Activated CD8-positive, alpha-beta memory T cell treated with anti-CD3 and anti-CD28 coated beads, Interleukin-2, amount 10 ng/mL, durations not matched to agents 7 days and 5 days (primary cell): ENCODE data around the gene CAMK2G. TPM values are rescaled to one million over a fixed set of nuclear protein-coding genes. Genes with fewer than 3 reads are reported as not detected.

Experiments
- ATAC-seq: fragments of 150-1000 bp; cut with Tn5 transposase; one replicate; pipeline ENCODE4 v1.10.0; 2021; ENCODE audit warnings: moderate library complexity
- CTCF ChIA-PET: fragments of 350-600 bp; sonication (Branson Sonifier 250); formaldehyde crosslinking; loops from one replicate; lab custom pipeline; 2021; ENCODE audit warnings: antibody characterized with exemption; lab: Charles Lee
- DNase-seq: peaks from one replicate; pipeline ENCODE4 v3.0.0-alpha.2; 2020
- H3K27ac Mint-ChIP-seq: one replicate; pipeline ENCODE4 v1.8.0; 2021; ENCODE audit warnings: mild to moderate bottlenecking, mixed read lengths
- H3K27me3 Mint-ChIP-seq: one replicate; pipeline ENCODE4 v1.8.0; 2021; ENCODE audit warnings: mixed read lengths
- H3K36me3 Mint-ChIP-seq: one replicate; pipeline ENCODE4 v1.8.0; 2021; ENCODE audit warnings: mild to moderate bottlenecking, mixed read lengths
- H3K4me1 Mint-ChIP-seq: one replicate; pipeline ENCODE4 v1.8.0; 2021; ENCODE audit warnings: mixed read lengths
- H3K4me3 Mint-ChIP-seq: one replicate; pipeline ENCODE4 v1.8.0; 2021; ENCODE audit warnings: mild to moderate bottlenecking, moderate library complexity, mixed read lengths
- H3K9me3 Mint-ChIP-seq: one replicate; pipeline ENCODE4 v1.8.0; 2022; ENCODE audit warnings: low read depth, mixed read lengths
- total RNA-seq, 2 experiments: library from RNA; stranded (reverse); gene quantifications; one replicate each; pipeline ENCODE4 v1.2.3, GENCODE V29; 2021

The CAMK2G gene
- total RNA-seq, 2 experiments from 2014 or later: 30.8 to 49.2 TPM

DNA sequence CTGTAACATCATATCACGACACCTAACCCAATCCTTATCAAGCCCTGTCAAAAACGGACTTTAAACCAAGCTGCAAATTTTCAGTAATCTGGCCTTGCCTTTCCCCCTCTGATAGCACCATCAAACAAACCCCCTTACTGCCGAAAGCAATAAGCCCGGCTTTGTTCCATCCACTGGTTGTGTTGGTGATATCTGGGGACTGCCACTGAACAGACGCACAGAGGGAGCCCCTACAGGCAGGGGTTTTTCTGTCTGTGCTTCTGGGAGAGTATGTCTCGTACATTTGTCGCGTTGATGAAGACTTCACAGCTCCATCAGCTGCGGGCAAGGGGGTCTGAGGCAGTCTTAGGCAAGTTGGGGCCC is 36.0 kb upstream of the CAMK2G start:
- Mint-ChIP-seq H3K4me1 (peaks cover 38% of the 10 kb centered on the region), H3K27me3 (peaks cover 32% of the 10 kb centered on the region), H3K27ac (peak overlapping the region; percentile 57), H3K9me3 (no peaks in the 10 kb centered on the region), H3K36me3 (peaks cover 7% of the 10 kb centered on the region), H3K4me3 (peak overlapping the region; percentile 71)
- peak; percentile 49 for DNase-seq
- peak; percentile 21 for ATAC-seq
- CTCF ChIA-PET: interaction anchor here (0.8 to 4.7 kb wide), 8 partner anchors 8 to 165 kb away, joined by 3 to 28 read pairs (median 4); no protein-coding TSS in a partner anchor

DNA sequence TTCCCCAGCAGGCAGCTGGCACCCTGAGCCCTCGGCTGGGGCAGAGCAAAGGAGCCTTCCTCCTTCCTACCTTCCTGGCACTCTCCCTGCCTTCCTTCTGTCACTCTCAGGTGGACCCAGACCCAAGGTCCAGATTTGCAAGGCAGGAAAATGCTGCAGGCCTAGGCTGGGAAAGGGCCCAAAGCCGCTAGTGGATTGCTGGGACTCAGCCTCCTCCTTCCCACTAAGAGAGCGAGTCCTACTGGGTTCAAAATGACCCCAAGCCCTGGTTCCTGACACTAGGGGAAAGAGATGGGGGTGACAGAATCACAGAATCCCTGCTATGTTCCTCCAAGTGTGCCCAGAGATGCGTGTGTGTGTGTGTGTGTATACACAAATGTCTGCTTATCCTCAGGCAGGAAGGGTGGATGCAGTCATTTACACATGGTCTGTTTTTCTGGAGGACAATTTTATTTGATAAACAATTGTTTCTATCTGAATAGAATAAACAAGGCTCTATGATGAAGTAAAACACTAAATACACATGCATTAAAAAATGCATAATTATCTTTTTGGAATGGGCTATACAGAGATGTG is 35.3 kb upstream of the CAMK2G start:
- H3K36me3 Mint-ChIP-seq: peaks cover 2% of the 10 kb centered on the region

DNA sequence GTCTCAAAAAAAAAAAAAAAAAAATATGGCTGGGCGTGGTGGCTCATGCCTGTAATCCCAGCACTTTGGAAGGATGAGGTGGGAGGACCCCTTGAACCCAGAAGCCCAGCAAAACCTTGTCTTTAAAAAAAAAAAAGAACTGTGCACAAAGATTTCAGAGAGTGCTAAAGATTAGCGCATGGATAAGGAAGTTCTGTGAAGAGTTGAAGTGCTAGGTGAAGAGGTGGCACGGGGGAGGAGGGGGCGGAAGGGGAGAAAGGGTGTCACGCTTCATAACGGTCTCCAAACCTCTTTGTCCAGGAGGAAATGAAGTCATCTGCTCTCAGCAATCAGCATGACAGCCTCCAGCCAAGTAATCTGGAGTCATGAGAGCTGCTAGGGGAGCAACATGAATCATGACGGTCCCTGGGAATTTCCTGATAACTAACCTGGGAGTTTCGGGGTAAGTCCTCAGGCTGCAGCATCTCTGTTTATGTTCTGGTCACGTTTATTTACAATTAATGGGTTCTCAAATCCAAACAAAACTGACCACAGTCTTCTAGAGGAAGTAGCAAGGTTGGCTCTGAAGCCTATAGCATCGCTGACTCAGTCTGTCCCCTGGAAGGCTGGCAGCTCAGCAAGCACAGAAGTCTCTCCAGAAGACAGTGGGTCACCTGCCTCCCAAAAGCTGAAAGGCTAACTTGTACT is 34.6 kb upstream of the CAMK2G start:
- CTCF ChIA-PET: interaction anchor here (0.6 to 4.7 kb wide), 6 partner anchors 10 to 1508 kb away, joined by 3 to 28 read pairs (median 6); no protein-coding TSS in a partner anchor
- Mint-ChIP-seq H3K9me3 (no peaks in the 10 kb centered on the region), H3K4me1 (peaks cover 38% of the 10 kb centered on the region), H3K27ac (peak overlapping the region; percentile 78), H3K36me3 (peaks cover 2% of the 10 kb centered on the region), H3K27me3 (peaks cover 28% of the 10 kb centered on the region), H3K4me3 (peak overlapping the region; percentile 71)
- DNase-seq (peak; percentile 80), ATAC-seq (peak; percentile 59)

More for the DNA sequence above, 35.3 kb upstream of the CAMK2G start:
- DNase-seq (no peak), ATAC-seq (no peak)
- Mint-ChIP-seq H3K27ac (peak overlapping the region; percentile 78), H3K4me3 (peak overlapping the region; percentile 71), H3K9me3 (no peaks in the 10 kb centered on the region), H3K27me3 (peaks cover 29% of the 10 kb centered on the region), H3K4me1 (peaks cover 38% of the 10 kb centered on the region)
- CTCF ChIA-PET: interaction anchor here (0.6 to 4.7 kb wide), 8 partner anchors 9 to 1508 kb away, joined by 3 to 28 read pairs (median 5); no protein-coding TSS in a partner anchor

DNA sequence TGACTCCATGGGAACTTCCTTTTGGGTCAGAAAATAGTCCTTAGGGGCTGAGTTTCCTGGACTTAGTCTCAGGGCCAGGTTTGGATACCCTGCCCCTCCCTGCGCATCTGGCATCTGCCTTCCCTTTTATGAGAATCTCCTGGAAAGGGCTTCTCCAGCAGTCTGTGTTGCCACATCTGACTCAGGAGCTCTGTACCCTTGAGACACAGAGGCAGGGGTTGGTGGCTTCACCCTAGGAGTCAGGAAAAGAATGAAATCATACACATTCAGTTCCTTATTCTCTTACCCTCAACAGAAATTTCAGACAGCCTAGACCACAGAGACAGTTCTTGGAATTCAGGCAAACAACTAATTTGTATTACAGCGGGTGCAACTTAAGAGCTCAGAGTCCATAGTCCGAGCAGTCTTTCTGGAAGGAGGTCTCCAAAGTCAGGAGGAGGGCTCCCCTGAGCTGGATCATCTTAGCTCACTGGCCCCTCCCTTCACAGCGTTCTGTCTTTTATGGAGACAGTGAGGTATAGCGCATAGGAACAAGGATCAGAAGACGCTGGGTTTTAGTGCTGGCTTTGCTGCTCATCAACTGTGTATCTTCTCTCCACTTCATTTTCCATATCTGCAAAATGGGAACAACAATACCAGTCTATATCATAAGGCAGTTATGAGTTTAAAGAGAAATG is 33.6 kb upstream of the CAMK2G start:
- Mint-ChIP-seq H3K4me3 (no peak overlapping the region), H3K4me1 (peaks cover 38% of the 10 kb centered on the region), H3K27me3 (peaks cover 26% of the 10 kb centered on the region), H3K27ac (peak overlapping the region; percentile 39), H3K36me3 (peaks cover 2% of the 10 kb centered on the region), H3K9me3 (no peaks in the 10 kb centered on the region)
- CTCF ChIA-PET: interaction anchor here (1.1 to 4.7 kb wide), 4 partner anchors 20 to 33 kb away, joined by 3 to 28 read pairs (median 8); no protein-coding TSS in a partner anchor
- DNase-seq (no peak), ATAC-seq (no peak)

DNA sequence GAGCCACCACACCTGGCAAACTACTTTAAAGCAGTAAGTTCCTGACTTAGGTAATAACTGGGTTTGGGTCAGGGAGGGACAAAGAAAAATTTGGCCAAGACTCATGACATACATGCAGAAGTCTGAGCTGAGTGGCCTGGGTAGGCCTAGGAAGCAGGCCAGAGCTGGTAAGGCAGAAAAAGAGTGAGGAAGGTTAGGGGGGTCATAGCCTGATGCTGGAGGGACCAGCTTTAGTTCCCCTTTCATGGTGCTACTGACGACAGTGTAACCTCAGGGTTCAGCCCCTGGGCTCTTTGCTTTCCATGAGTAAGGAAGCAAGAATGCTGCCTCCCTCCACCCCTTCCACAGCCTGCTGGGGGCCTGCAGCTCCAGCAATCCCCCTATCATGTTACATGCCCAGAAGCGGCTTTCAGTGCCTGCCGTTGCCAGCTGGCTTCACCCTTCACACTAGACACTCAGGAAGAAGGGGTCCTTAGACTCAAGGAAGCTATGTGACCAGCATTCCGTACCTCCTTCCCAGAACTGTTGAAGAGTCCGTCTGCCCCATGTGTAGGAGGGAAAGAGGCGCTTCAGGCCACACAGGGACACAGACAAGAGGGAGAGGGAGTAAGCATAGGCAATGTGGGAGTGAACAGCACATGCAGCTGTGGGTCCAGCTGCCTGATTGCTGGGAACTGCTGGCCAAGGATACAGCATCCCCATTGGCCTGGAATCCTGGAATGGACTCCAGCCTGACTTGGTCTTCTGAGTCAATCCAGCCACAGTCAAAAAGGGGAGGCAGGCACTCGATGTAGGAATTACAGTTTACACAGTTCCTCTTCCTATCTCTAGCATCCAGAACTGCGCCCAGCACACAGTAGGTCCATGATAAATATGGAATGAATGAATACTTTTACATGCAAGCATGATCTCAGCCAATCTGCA is 32.4 kb upstream of the CAMK2G start:
- H3K9me3 Mint-ChIP-seq: no peaks in the 10 kb centered on the region
- H3K27me3 Mint-ChIP-seq: peaks cover 22% of the 10 kb centered on the region
- no peaks in the 10 kb centered on the region for H3K36me3 Mint-ChIP-seq
- CTCF ChIA-PET: interaction anchor here (0.5 to 1.3 kb wide), 10 partner anchors 11 to 181 kb away, joined by 3 to 6 read pairs (median 4); no protein-coding TSS in a partner anchor
- H3K4me3 Mint-ChIP-seq: no peak overlapping the region
- H3K27ac Mint-ChIP-seq: no peak overlapping the region
- ATAC-seq (no peak), DNase-seq (no peak)
- peaks cover 41% of the 10 kb centered on the region for H3K4me1 Mint-ChIP-seq

DNA sequence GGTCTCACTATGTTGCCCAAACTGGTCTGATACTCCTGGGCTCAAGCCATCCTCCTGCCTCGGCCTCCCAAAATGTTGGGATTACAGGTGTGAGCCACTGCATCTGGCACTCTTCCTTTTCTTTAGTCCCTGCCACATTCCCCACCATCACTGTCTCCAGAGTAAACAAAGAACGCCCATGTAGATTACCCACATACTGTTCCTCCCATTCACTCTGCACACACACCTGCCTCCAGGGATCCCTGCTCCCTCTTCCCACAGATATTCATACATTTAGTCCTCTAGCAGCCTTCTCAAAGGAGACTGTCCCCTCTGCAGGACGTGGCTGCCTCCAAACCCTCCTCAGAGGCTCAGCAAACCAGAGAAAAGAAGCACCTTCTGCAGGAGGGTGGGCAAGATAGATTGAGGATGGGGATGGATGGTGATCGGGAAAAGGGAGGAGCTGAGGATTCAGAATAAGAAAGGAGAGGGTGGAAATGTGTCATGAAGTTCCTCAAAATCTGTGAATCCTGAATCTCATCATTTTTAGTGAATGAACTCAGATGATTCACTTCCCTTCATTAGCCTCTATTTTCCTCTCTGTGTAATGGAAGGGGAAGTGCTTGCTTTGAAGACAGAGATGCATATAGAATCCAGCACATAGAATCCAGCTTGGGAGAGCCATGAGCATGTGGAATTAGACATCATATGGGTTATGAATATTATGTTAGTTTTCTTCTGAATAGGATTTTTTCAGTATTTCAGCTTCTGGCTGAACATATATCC is 31.1 kb upstream of the CAMK2G start:
- Mint-ChIP-seq H3K4me3 (no peak overlapping the region), H3K4me1 (peaks cover 32% of the 10 kb centered on the region), H3K9me3 (no peaks in the 10 kb centered on the region), H3K36me3 (no peaks in the 10 kb centered on the region), H3K27me3 (peaks cover 17% of the 10 kb centered on the region), H3K27ac (no peak overlapping the region)
- no peak for ATAC-seq
- CTCF ChIA-PET: interaction anchor here (0.5 to 1.2 kb wide), 4 partner anchors 10 to 201 kb away, joined by 3 to 4 read pairs (median 4); no protein-coding TSS in a partner anchor
- DNase-seq: no peak

DNA sequence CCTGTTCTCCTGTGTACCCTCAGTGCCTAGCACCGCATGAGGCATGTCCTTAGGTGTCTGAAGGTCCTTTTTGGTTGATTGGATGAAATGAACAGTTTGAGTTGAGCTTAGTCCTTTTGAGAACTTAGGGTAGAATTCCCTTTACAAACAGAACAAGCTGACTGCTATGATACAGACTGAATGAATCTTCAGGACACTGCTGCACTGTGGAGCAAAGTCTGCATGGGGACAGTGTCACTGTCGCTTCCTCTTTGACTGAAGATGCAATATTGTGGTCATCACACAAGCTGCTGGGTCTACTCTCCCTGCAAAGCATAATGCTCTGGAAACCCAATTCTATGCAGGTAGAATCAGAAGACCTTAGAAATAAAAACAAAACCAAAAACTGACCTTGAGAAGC is 28.0 kb upstream of the CAMK2G start:
- Mint-ChIP-seq H3K27me3 (peaks cover 17% of the 10 kb centered on the region), H3K9me3 (no peaks in the 10 kb centered on the region), H3K27ac (no peak overlapping the region), H3K4me3 (no peak overlapping the region), H3K4me1 (peaks cover 11% of the 10 kb centered on the region), H3K36me3 (no peaks in the 10 kb centered on the region)
- DNase-seq (no peak), ATAC-seq (no peak)
- CTCF ChIA-PET: interaction anchor here (0.7 to 7.7 kb wide), 9 partner anchors 8 to 124 kb away, joined by 3 to 44 read pairs (median 4); partner anchors contain the start of gene PLAU

DNA sequence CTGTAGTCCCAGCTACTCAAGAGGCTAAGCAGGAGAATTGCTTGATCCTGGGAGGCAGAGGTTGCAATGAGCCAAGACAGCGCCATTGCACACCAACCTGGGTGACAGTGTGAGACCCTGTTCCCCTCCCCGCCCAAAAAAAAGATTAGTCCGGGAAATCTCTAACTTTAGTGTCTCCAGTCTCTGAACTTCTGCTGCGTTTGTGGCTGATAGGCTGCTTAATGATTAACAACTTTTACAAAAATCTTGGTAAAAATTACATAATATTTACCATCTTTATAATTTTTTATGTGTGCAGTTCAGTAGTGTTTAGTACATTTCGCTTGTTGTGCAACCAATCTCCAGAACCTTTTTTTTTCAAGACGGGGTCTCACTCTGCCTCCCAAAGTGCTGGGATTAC is 26.9 kb upstream of the CAMK2G start:
- peaks cover 17% of the 10 kb centered on the region for H3K27me3 Mint-ChIP-seq
- H3K9me3 Mint-ChIP-seq: no peaks in the 10 kb centered on the region
- CTCF ChIA-PET: interaction anchor here (1.2 to 7.7 kb wide), 4 partner anchors 13 to 55 kb away, joined by 3 to 44 read pairs (median 15); no protein-coding TSS in a partner anchor
- H3K27ac Mint-ChIP-seq: no peak overlapping the region
- peaks cover 11% of the 10 kb centered on the region for H3K4me1 Mint-ChIP-seq
- no peaks in the 10 kb centered on the region for H3K36me3 Mint-ChIP-seq
- no peak for DNase-seq
- no peak overlapping the region for H3K4me3 Mint-ChIP-seq
- ATAC-seq: no peak

DNA sequence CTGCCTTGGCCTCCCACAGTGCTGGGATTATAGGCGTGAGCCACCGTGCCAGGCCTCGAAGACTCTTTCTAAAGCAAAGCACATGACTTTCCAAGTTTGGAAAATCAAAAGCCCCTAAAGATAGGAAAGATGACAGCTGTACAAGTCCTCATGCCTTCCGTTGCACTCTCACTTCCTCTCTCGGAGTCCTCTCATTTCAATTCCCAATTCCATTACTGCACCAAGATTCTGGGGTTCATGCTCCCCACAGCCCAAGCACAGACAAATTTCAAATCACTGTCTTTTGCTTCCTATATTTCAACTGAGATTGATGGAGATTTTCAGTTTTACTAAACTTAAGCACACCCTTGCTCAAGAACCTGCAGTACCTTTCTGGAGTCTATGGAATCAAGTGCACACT is 25.7 kb upstream of the CAMK2G start:
- Mint-ChIP-seq H3K36me3 (no peaks in the 10 kb centered on the region), H3K4me3 (no peak overlapping the region), H3K27ac (no peak overlapping the region), H3K27me3 (peaks cover 17% of the 10 kb centered on the region), H3K9me3 (no peaks in the 10 kb centered on the region), H3K4me1 (peaks cover 13% of the 10 kb centered on the region)
- no peak for DNase-seq
- ATAC-seq: no peak
- CTCF ChIA-PET: interaction anchor here (0.7 to 7.7 kb wide), 6 partner anchors 12 to 122 kb away, joined by 3 to 44 read pairs (median 4); no protein-coding TSS in a partner anchor

DNA sequence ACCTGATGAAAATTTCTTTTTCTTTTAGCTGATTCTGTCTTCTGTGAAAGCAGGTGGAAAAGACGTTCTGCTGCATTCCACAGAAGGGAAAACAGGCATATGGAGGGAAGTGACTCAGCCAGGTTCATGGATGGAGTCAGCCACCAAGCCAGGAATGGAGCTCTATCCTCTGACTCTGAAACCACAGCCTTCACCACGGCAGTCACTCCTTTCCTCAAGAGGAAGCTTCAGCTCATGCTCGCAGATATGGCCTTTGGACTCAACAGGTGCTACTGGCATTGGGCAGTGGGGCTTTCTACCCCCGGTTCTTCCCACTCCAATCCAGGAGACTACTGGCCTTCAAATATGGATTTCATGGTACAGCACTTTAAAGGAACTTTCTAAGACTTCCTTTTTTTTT is 25.1 kb upstream of the CAMK2G start:
- ATAC-seq (no peak), DNase-seq (no peak)
- peaks cover 17% of the 10 kb centered on the region for H3K27me3 Mint-ChIP-seq
- no peaks in the 10 kb centered on the region for H3K36me3 Mint-ChIP-seq
- peaks cover 18% of the 10 kb centered on the region for H3K4me1 Mint-ChIP-seq
- no peak overlapping the region for H3K27ac Mint-ChIP-seq
- H3K9me3 Mint-ChIP-seq: no peaks in the 10 kb centered on the region
- CTCF ChIA-PET: interaction anchor here (0.7 to 7.7 kb wide), 9 partner anchors 11 to 128 kb away, joined by 3 to 44 read pairs (median 3); no protein-coding TSS in a partner anchor
- no peak overlapping the region for H3K4me3 Mint-ChIP-seq

DNA sequence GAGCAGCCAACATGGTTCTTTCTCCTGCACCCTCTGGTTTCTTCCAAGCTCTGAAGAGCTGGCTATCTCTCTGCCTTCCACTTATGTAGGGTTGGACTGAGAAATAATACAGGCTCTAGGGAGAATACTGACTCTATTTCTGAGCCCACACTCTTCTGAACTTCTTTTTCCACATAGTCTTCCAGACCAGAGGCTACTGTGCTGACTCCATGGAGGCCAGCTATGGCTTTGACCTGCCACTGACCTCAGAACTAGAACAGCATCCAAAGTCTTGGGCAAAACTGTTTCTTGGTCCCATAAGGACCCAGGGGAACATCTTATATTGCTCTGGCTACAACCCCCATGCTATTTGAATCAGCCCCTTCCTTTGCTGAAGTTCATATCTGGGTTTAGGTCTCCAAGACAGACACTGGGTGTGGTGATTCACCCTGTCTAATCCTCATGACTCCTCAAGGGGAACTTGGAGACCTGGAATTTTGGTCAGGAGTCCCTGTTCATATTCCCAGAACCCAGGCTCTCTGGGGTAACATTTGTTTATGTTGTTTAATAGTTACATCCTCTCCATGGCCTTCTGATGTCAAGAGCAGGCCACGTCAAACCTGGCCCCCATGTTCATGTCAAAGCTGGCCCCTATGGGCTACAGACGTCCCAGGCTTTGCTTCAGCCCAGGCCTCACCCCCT is 24.5 kb upstream of the CAMK2G start:
- Mint-ChIP-seq H3K4me3 (no peak overlapping the region), H3K27ac (no peak overlapping the region), H3K9me3 (no peaks in the 10 kb centered on the region), H3K4me1 (peaks cover 24% of the 10 kb centered on the region), H3K27me3 (peaks cover 17% of the 10 kb centered on the region), H3K36me3 (no peaks in the 10 kb centered on the region)
- ATAC-seq (no peak), DNase-seq (no peak)
- CTCF ChIA-PET: interaction anchor here (0.7 to 7.7 kb wide), 8 partner anchors 10 to 205 kb away, joined by 3 to 44 read pairs (median 3); no protein-coding TSS in a partner anchor
